Endothelial cell of umbilical vein (primary cell): ENCODE measurements around the gene NRBF2. TPM values are rescaled to one million over a fixed set of nuclear protein-coding genes. Genes with fewer than 3 reads are reported as not detected.

Experiments
- BruUV-seq: library from RNA; stranded (reverse); fragments of 400-500 nt; replicated peaks from 2 replicates; lab custom pipeline; 2021; lab: Mats Ljungman, UMichigan
- CTCF ChIA-PET: fragments of 300-600, 350-600 bp; sonication (Branson Sonifier 250); formaldehyde crosslinking; loops from one replicate; lab custom pipeline; 2021; ENCODE audit warnings: antibody characterized with exemption, inconsistent platforms; lab: Charles Lee
- POLR2A ChIA-PET: fragments of 300-600, 350-600 bp; sonication (Branson Sonifier 250); formaldehyde crosslinking; loops from one replicate; lab custom pipeline; 2021; ENCODE audit warnings: antibody characterized with exemption, inconsistent platforms; lab: Charles Lee
- DNase-seq: peaks from one replicate; pipeline ENCODE4 v3.0.0-alpha.2; 2011; ENCODE audit warnings: low read depth, low spot score
- FAIRE-seq: peaks from 2 replicates; lab custom pipeline; 2011; peaks lifted over from hg19 to GRCh38; lab: Jason Lieb, UNC
- H2AFZ ChIP-seq: 2 replicates; pipeline ENCODE4 v1.6.0; 2012; ENCODE audit warnings: low read depth, low read length, control low read depth, inconsistent platforms
- H3K27ac ChIP-seq: 2 replicates; pipeline ENCODE4 v1.5.1; 2011; ENCODE audit warnings: low read depth, mild to moderate bottlenecking, control low read depth, low read length, moderate library complexity; ENCODE audit not compliant: insufficient read depth
- H3K27me3 ChIP-seq, 2 experiments: 2 replicates each; pipeline versions ENCODE4 v1.6.0 to v1.6.1; 2011; ENCODE audit warnings: low read length in 2 of 2, mixed read lengths in 1 of 2; ENCODE audit not compliant: control insufficient read depth in 2 of 2, insufficient read depth in 2 of 2
- H3K36me3 ChIP-seq, 2 experiments: 2 replicates in 1 of 2; 3 replicates in 1 of 2; pipeline ENCODE4 v1.5.1; 2011; ENCODE audit warnings: low read length in 2 of 2, mild to moderate bottlenecking in 1 of 2, moderate library complexity in 1 of 2; ENCODE audit not compliant: control insufficient read depth in 2 of 2, insufficient read depth in 2 of 2; ENCODE audit errors: extremely low read depth in 1 of 2
- H3K4me1 ChIP-seq: 3 replicates; pipeline ENCODE4 v1.5.1; 2011; ENCODE audit warnings: mild to moderate bottlenecking, low read length; ENCODE audit not compliant: control insufficient read depth, insufficient read depth; ENCODE audit errors: extremely low read depth
- H3K4me2 ChIP-seq: 2 replicates; pipeline ENCODE4 v1.6.1; 2011; ENCODE audit warnings: low read length, control low read depth, mixed read lengths; ENCODE audit not compliant: insufficient read depth
- H3K4me3 ChIP-seq, 3 experiments: fragments of 200-600 bp in 1 of 3; sonication (generic), shearing (Covaris generic) in 1 of 3; replicated peaks in 1 of 3; 2 replicates each; pipeline ENCODE4 v1.5.1; 2011 to 2016; ENCODE audit warnings: control low read depth in 3 of 3, low read length in 3 of 3, mild to moderate bottlenecking in 2 of 3, inconsistent platforms in 1 of 3, low read depth in 1 of 3, moderate library complexity in 1 of 3; ENCODE audit not compliant: insufficient read depth in 1 of 3
- H3K79me2 ChIP-seq: 2 replicates; pipeline ENCODE4 v1.6.0; 2012; ENCODE audit warnings: low read length, inconsistent platforms; ENCODE audit not compliant: control insufficient read depth, insufficient read depth
- H3K9ac ChIP-seq: replicated peaks from 2 replicates; pipeline ENCODE3; 2011; ENCODE audit warnings: low read length, control low read depth; ENCODE audit not compliant: insufficient read depth; ENCODE audit errors: extremely low read depth
- H3K9me1 ChIP-seq: replicated peaks from 3 replicates; pipeline ENCODE4 v1.6.0; 2011; ENCODE audit warnings: mild to moderate bottlenecking, low read length; ENCODE audit not compliant: control insufficient read depth, insufficient read depth; ENCODE audit errors: extremely low read depth
- H3K9me3 ChIP-seq: replicated peaks from 2 replicates; pipeline ENCODE4 v1.5.1; 2012; ENCODE audit warnings: low read length, inconsistent platforms; ENCODE audit not compliant: control insufficient read depth, insufficient read depth
- H4K20me1 ChIP-seq: replicated peaks from 2 replicates; pipeline ENCODE3; 2011; ENCODE audit warnings: mild to moderate bottlenecking, low read length; ENCODE audit not compliant: control insufficient read depth, insufficient read depth; ENCODE audit errors: extremely low read depth
- CTCF ChIP-seq, 2 donors: IDR thresholded peaks; 1 replicate in 1 of 2; 2 replicates in 1 of 2; pipeline ENCODE4 v1.5.1; 2011; ENCODE audit warnings: low read length in 2 of 2, mild to moderate bottlenecking in 2 of 2, moderate library complexity in 2 of 2, control low read depth in 1 of 2, inconsistent platforms in 1 of 2, low read depth in 1 of 2; ENCODE audit not compliant: insufficient read depth in 1 of 2; ENCODE audit errors: extremely low read depth in 1 of 2
- EZH2 ChIP-seq: IDR thresholded peaks from 2 replicates; pipeline ENCODE4 v1.6.1; 2012; ENCODE audit warnings: borderline replicate concordance, low read depth, mild to moderate bottlenecking, moderate library complexity, low read length, inconsistent platforms; ENCODE audit not compliant: severe bottlenecking
- FOS ChIP-seq: IDR thresholded peaks from 2 replicates; pipeline ENCODE4 v1.6.1; 2011; ENCODE audit warnings: mild to moderate bottlenecking, low read length, moderate library complexity, borderline replicate concordance; ENCODE audit not compliant: insufficient read depth
- GATA2 ChIP-seq: IDR thresholded peaks from 2 replicates; pipeline ENCODE4 v1.7.0; 2011; ENCODE audit warnings: low read depth, mild to moderate bottlenecking, moderate library complexity, mixed read lengths, low read length; ENCODE audit not compliant: insufficient read length, insufficient read depth
- JUN ChIP-seq: IDR thresholded peaks from 2 replicates; pipeline ENCODE4 v1.6.1; 2011; ENCODE audit warnings: borderline replicate concordance, low read depth; ENCODE audit not compliant: insufficient read length, insufficient read depth
- MAX ChIP-seq: IDR thresholded peaks from 2 replicates; pipeline ENCODE4 v1.6.1; 2011; ENCODE audit not compliant: insufficient read depth, insufficient read length
- MYC ChIP-seq: IDR thresholded peaks from one replicate; pipeline ENCODE4 v1.6.1; 2011; ENCODE audit warnings: mild to moderate bottlenecking, low read depth, low read length
- POLR2A ChIP-seq: IDR thresholded peaks from 2 replicates; pipeline ENCODE4 v1.6.1; 2012; ENCODE audit warnings: low read depth, mild to moderate bottlenecking, control low read depth, low read length
- POLR2AphosphoS5 ChIP-seq: IDR thresholded peaks from 2 replicates; pipeline ENCODE4 v1.6.1; 2012; ENCODE audit warnings: low read depth, mild to moderate bottlenecking, control low read depth, low read length, moderate library complexity; ENCODE audit not compliant: insufficient read depth
- dilution Hi-C: fragments of 300-500 bp; cut with MboI; formaldehyde crosslinking; loops from one replicate; pipeline ENCODE4 v1.15.0; 2019; ENCODE audit warnings: low sequenced_read_pairs; ENCODE audit not compliant: extremely low pct_ligation_motif_present
- intact Hi-C: fragments of 100-400 bp; cut with micrococcal nuclease; formaldehyde crosslinking; loops from one replicate; pipeline ENCODE4 v1.10.0; 2022
- polyA plus RNA-seq, 4 experiments: library from polyadenylated mRNA; depleted of rRNA in 3 of 4; stranded (reverse) in 3 of 4; unstranded in 1 of 4; fragments of >200 nt; gene quantifications; 2 replicates each; pipeline versions ENCODE4 v1.2.1 to v1.2.3, GENCODE V29; 2011 to 2012; ENCODE audit warnings: missing spikeins in 1 of 4
- total RNA-seq: library from RNA; stranded (reverse); gene quantifications from 2 replicates; pipeline ENCODE4 v1.2.3, GENCODE V29; 2021

Gene NRBF2
- total and polyA plus RNA-seq, 2 donors (not counting 3 experiments of a cell fraction or from before 2014, with no cell fraction given), result 7.6 to 17.7 TPM

- H3K9ac ChIP-seq, result no peak overlapping the region
- peak; percentile 86 for FAIRE-seq
- H3K79me2 ChIP-seq, result no peaks in the 10 kb centered on the region
- H4K20me1 ChIP-seq, result no peaks in the 10 kb centered on the region
- DNase-seq, result peak; percentile 74
- dilution Hi-C loops (no loop called here), intact Hi-C loops (loop anchor here (1.0 to 5.0 kb wide), 9 partner anchors 151 to 891 kb away; partner anchors contain the start of gene RTKN2)
- no peak overlapping the region for H3K27ac ChIP-seq
- no peaks in the 10 kb centered on the region for H3K27me3 ChIP-seq
- no peak overlapping the region for H2AFZ ChIP-seq
- H3K9me1 ChIP-seq, result no peaks in the 10 kb centered on the region
- H3K9me3 ChIP-seq, result no peaks in the 10 kb centered on the region
- H3K36me3 ChIP-seq, result peaks cover 0 to 2% of the 10 kb centered on the region in 2 experiments
- H3K4me2 ChIP-seq, result no peak overlapping the region
- H3K4me1 ChIP-seq, result no peaks in the 10 kb centered on the region
- H3K4me3 ChIP-seq, result no peak overlapping the region
- peak; percentile 65 to 71 for TF ChIP-seq CTCF (IDR thresholded peaks at IDR 0.05; ENCODE audit: extremely low read depth in 1 of 2, insufficient read depth in 1 of 2, low read depth in 1 of 2, low read length in 2 of 2)
- TF ChIP-seq FOS, result no peak
- no TSS peak for BruUV-seq
- ChIA-PET POLR2A (interaction anchor here (0.6 kb wide), 2 partner anchors 18 to 25 kb away, joined by 3 read pairs; partner anchors contain the start of gene NRBF2), CTCF (interaction anchor here (0.7 to 5.0 kb wide), 48 partner anchors 9 to 910 kb away, joined by 3 to 74 read pairs (median 5); partner anchors contain the start of genes EGR2 and NRBF2)
Observed at GRCh38 chr10:63157845-63158624, 24.9 kb downstream of the NRBF2 start.

- no peak for DNase-seq
- H3K4me3 ChIP-seq, result no peak overlapping the region
- H3K79me2 ChIP-seq, result no peaks in the 10 kb centered on the region
- H3K27me3 ChIP-seq, result no peaks in the 10 kb centered on the region
- intact Hi-C loops (no loop called here), dilution Hi-C loops (no loop called here)
- no peak overlapping the region for H2AFZ ChIP-seq
- no peak overlapping the region for H3K9ac ChIP-seq
- FAIRE-seq, result no peak
- H3K9me3 ChIP-seq, result no peaks in the 10 kb centered on the region
- no peaks in the 10 kb centered on the region for H3K9me1 ChIP-seq
- H3K27ac ChIP-seq, result no peak overlapping the region
- H3K36me3 ChIP-seq, result peaks cover 0 to 8% of the 10 kb centered on the region in 2 experiments
- no peaks in the 10 kb centered on the region for H4K20me1 ChIP-seq
- TF ChIP-seq JUN, result no peak
- no peak for TF ChIP-seq MYC
- no peak for TF ChIP-seq CTCF (IDR thresholded peaks at IDR 0.05; ENCODE audit: extremely low read depth in 1 of 2, insufficient read depth in 1 of 2, low read depth in 1 of 2, low read length in 2 of 2)
- TF ChIP-seq GATA2, result no peak
- TF ChIP-seq MAX, result no peak
- no peak for TF ChIP-seq POLR2A
- TF ChIP-seq POLR2AphosphoS5, result no peak
- no peak for TF ChIP-seq EZH2
- no peak for TF ChIP-seq FOS
- BruUV-seq, result no TSS peak
- no peaks in the 10 kb centered on the region for H3K4me1 ChIP-seq
- CTCF ChIA-PET, result interaction anchor here (0.8 to 2.5 kb wide), 6 partner anchors 472 to 897 kb away, joined by 3 to 10 read pairs (median 6); no protein-coding TSS in a partner anchor
- H3K4me2 ChIP-seq, result no peak overlapping the region
- POLR2A ChIA-PET, result no interaction called here
Observed at GRCh38 chr10:63161592-63161991, 28.5 kb downstream of the NRBF2 start.
